NCI-H2196 (cell line): ENCODE measurements around the gene FBXO34.
A peak's percentile ranks its signal among the peaks of the same experiment; 100 is the strongest.
"Not testable (repeated sequence)": the region's sequence is repeated elsewhere in the genome, so short reads cannot be mapped to it uniquely, and the experiment has no call there.

ENCODE experiments used
- DNase-seq: peaks from one replicate; lab custom pipeline; 2025; ENCODE audit not compliant: unreplicated experiment; lab: John Stamatoyannopoulos, UW

FBXO34 gene

DNA sequence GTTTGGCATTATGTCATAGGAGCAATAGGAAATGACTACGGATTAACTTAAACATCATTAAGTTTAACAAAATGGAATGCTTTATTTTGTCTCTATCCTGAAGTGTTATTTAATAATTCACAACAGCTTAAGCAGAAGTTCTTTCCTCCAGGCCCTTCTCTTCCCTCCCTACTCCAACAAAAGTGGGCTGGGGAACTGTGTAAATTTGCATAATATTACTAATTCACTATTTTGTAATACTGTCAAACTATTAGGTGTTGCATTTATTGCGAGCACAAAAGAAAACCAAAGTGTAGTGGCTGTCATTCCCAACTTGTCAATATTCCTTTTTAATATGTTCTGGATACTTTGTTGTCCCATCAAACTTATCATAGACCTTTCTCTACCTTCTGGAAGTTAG is 70.6 kb downstream of the FBXO34 start:
- no peak for DNase-seq

DNA sequence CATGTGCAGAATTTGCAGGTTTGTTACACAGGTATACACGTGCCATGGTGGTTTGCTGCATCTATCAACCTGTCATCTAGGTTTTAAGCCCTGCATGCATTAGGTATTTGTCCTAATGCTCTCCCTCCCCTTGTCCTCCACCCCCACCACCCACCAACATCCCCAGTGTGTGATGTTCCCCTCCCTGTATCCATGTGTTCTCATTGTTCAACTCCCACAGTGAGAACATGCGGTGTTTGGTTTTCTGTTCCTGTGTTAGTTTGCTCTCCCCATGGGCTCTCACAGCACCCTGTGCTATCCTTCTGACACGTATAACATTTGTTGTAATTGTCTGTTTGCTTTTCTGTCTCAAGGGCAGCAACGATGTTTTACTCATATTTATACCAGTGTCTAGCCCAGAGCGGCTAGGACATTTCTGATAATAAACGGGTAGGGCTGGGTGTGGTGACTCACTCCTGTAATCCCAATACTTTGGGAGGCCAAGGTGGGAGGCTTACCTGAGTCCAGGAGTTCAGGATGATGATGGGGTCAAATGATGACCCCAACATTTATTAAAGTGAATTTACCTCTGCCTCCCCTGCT is 73.5 kb downstream of the FBXO34 start:
- not testable (repeated sequence) for DNase-seq

DNA sequence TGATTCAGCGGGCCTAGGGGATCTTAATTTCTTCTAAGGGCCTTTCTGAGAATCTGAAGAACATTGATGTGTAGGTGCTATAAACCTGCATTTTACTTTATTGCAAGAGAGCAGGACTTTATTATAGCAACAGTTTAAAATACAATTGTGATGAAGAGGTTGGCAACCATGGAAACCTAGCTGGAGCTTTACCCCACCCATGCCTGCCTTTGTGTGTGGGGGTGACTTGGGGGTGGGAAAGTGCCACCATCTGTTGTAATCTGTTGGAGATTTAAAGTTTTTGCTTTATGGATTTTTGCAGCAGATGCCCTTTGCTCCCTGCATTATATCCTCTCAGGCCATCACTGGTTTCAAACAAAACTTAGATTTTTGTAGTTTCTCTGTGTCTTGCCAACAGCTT is 75.8 kb downstream of the FBXO34 start:
- DNase-seq, result no peak

DNA sequence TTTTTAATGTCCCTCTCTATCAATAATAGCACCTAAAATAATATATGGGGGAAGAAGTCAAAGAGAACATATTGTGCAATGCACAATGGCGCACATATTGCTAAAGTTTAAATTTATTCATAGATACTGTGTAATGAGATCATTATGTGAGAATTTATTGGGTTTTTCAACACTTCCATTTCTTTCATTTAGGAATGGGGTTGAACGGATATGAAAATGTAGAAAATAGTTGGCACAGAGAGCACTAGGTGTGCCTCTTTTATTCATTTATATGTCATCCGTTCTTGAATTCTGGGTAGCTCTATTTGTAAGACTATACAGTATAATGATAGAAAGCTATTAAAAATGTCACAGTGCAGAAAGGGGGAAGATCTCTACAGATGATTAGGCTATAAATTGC is 76.5 kb downstream of the FBXO34 start:
- no peak for DNase-seq

DNA sequence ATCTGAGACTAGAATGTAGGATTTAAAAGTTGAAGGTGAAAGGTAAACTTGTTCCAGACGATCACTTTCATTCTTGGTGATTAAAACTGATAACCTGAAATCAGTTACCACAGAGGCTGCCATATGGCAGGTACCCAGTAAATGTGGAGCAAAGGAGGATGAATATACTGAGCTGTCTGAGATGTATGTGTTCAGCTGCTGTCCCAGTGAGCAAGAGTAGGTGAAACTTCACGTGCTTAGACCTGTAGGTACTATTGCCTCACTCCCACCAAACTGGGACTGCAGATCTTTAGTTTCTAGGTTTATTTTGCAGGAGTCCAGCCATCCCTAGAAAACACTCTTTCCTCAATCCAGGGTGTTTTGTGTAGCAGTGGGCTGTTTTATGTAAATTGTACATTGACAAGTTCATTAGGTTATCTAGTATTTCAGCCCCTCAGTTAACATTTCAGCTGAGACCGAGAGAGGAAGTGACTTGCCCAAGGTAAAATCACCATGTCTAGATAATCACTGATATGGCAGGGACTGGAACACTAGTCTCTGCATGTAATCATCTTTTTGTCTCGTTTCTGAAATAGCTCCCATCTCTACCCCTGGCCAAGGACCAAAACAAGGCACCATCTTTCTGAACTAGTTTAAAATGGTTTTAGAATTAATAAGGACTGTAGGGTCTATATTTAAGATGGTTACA is 77.7 kb downstream of the FBXO34 start:
- DNase-seq, result no peak

DNA sequence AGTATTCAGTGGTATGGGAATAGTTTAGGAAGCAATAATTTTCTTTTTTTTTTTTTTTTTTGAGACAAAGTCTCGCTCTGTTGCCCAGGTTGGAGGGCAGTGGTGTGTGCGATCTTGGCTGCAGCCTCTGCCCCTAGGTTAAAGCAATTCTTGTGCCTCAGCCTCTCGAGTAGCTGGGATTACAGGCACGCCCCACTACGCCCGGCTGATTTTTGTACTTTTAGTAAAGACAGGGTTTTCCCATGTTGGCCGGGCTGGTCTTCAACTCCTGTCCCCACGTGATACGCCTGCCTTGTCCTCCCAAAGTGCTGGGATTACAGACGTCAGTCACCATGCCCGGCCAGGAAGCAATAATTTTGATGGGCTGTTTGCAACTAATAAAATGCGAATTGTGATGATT is 78.3 kb downstream of the FBXO34 start:
- DNase-seq, result no peak

DNA sequence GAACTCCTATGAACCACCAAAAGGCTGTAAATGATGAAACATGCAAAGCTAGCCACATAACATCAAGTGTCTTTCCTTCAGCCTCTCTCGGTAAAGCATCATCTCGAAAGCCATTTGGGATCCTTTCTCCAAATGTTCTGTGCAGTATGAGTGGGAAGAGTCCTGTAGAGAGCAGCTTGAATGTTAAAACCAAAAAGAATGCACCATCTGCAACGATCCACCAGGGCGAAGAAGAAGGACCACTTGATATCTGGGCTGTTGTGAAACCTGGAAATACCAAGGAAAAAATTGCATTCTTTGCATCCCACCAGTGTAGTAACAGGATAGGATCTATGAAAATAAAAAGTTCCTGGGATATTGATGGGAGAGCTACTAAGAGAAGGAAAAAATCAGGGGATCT is 79.2 kb downstream of the FBXO34 start:
- no peak for DNase-seq

DNA sequence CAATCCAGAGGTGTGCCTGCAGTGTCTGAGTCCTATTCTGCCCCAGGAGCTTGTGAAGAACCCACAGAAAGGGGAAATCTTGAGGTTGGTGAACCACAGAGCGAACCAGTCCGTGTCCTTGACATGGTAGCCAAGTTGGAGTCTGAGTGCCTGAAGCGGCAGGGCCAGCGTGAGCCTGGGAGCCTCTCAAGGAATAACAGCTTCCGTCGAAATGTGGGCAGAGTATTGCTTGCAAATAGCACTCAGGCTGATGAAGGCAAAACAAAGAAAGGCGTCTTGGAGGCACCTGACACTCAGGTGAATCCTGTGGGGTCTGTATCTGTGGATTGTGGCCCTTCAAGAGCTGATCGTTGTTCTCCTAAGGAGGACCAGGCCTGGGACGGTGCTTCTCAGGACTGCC is 79.9 kb downstream of the FBXO34 start:
- DNase-seq, result no peak

DNA sequence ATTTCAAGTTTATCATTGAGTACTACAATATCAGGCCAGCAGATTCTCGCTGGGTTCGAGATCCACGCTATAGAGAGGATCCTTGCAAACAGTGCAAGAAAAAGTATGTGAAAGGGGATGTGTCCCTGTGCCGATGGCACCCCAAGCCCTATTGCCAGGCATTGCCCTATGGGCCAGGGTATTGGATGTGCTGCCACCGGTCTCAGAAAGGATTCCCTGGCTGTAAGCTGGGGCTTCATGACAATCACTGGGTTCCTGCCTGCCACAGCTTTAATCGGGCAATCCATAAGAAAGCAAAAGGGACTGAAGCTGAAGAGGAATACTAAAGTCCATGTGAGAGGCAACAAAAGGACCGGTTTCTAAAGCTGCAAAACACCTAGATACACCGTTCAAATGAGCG is 81.0 kb downstream of the FBXO34 start:
- DNase-seq, result no peak

DNA sequence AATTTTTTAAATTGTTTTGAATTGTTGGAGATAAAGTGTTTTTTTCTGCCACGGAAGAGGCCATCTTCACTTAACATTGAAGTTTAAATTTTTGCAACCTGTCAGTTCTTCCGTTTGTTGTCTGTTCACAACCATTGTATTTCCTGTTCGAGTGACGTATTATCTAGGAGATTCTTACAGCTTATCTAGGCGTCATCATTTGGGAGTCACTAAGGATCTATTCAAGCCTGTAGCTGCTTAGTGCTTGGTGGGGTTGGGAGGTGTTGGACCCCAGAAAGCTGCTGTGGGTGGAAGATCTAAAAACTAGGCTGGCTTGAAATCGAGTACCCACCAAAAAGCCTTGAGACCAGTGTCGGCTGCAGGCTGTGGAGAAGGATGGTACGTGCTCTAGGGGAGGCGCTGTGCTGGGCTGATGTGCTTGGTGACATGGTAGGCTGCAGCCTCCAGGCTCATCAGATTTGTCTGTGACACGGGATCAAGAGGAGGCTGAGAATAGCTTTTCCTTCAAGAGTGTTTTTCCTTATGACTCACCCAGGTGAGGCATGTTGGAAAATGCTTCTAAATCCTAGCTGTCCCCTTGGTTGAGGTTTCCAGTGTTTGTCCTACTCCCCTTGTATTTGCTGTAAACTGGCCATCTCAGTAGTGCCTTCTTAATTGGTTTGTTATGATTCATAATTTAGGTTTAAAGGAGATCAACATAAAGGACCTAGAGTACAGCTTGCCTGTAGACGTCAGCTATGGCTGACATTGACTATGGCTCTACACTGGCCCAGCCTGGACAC is 82.7 kb downstream of the FBXO34 start:
- no peak for DNase-seq

DNA sequence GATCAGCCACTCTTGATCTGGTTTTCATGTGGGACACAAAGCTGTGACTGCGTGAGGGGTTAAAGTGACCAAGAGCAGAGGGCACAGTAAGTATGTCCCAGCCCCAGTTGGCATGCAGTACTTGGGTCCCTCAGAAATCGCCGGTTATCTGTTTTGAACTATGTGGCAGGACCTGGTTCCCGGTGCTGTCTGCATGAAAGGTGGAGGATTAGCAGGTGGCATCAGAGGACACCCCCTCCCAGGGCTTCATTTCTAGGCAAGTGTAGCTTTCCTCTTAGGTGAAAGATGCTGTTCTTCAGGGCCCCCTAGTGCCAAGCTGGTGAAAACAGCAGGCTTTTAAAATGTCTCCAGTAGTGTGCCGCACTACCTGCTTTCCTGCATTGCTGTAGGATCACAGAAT is 83.3 kb downstream of the FBXO34 start:
- peak; percentile 76 for DNase-seq

DNA sequence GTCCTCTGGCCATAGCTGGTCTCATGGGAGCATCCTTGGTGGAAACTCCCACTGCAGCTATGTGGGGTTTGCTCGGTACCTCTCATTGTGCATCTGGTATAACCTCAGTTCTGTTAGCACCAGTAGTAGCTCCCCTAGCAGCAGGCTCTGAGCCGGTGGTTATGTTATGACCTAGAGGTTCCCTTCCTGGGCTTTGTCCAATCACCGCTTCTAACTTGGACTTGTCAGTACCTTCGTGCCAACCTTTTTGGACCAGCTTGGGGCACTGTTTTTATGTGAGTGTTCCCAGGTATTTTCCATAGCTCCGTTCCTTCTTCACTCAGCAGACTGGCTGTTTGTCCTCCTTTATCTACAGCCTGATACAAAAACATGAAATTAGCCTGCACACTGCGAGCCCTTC is 84.7 kb downstream of the FBXO34 start:
- no peak for DNase-seq

DNA sequence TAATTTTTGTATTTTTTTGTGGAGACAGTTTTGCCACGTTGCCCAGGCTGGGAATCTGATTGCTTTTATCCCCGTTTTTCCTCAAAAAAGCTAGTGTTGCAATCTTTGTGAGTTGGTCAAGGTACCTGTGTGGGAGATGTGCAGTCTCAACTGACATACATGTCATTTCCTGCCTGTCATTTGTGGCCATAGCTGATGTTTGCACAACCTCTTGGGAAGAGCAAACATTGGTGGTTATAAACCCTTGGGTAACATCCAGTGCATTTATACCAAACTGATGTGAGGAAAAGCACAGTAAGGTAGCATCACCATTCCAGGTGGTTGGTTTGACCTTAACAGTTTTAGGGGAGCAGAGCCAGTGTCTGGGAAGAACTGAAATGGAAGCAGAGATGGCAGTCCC is 85.7 kb downstream of the FBXO34 start:
- DNase-seq, result peak; percentile 38

DNA sequence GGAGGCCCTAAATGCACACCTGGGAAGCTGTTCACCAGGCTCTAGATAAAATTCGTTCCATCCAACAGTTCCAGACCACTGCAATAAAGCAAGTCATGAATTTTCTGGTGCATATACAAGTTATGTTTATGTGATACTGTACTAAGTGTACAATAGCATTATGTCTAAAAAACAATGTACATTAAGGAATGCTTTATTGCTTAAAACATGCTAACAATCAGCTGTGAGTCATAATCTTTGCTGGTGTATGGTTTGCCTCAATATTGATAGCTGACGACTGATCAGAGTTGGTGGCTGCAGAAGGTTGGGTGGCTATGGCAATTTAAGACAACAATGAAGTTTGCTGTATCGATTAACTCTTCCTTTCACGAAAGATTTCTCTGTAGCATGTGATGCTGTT is 88.1 kb downstream of the FBXO34 start:
- no peak for DNase-seq

DNA sequence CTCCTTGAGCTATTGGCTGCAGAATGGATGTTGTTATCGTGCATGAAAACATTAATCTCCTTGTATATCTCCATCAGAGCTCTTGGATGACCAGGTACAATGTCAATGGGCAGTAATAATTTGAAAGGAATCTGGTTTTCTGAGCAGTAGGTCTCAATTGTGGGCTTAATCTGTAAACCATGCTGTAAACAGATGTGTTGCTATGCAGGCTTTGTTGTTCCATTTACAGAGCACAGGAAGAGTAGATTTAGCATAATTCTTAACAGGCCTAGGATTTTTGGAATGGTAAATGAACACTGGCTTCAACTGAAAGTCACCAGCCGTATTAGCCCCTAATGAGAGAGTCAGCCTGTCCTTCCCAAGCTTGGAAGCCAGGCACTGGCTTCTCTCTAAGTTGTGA is 90.0 kb downstream of the FBXO34 start:
- DNase-seq, result no peak

DNA sequence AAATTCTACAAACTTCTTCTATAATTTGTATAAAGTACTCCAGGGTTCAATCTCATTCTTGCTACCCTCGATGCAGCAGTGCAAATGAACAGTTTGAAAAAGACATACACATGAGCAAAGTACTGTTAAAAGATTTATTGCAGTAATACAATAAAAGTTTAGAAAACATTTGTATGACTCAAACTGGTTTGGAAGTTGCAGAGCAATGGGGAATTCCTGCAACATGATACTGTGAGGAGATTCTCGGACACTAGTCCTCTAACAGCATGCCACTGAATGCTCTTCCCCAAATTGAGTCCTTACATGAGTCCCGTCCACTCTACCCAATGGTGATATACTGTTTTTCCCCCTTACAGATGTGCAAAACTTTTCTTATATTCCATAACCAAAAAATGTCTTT is 95.0 kb downstream of the FBXO34 start:
- no peak for DNase-seq

DNA sequence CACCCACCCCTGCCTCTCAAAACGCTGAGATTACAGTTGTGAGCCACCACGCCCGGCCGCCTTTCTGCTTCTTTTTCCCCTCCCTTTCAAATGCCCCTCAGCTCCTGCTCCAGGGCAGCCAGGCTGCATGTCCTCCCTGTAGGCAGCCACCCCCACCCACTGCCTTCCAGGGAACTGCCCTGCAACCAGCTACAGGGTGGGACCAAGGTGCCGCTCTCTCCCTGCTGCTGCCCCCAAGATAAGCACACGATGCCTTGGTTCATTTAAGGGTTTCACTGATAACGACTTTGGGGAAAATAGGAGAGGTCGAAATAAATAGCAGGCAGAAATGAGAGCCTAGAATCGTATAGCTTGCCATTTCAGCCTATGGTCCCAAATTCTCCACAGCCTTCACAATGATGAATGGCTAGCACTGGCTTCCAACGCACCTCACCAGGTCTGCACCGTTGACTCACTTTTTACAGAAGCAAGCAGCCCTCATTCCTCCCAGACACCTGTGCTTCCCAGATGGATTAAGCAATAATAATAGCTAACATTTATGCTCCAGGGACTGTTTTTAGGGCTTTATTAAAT is 99.7 kb downstream of the FBXO34 start:
- DNase-seq, result no peak

DNA sequence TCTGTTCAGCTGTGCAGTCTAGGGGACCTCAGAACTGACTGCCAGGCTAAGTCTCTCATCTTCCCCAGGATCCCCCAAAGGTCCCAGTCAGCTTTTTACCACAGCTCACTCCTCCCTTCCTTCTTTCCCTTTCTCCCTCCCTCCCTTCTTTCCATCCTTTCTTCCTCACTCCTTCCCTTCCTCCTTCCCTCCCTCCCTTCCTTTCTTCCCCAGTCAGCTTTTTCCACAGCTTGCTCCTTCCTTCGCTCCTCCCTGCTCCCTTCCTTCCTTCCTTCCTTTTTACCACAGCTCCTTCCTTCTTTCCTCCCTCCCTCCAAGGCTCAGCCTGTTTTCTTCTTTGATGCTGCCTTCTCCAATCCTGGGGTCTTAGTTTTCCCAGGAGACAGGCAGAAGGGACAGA is 101.2 kb downstream of the FBXO34 start:
- no peak for DNase-seq

DNA sequence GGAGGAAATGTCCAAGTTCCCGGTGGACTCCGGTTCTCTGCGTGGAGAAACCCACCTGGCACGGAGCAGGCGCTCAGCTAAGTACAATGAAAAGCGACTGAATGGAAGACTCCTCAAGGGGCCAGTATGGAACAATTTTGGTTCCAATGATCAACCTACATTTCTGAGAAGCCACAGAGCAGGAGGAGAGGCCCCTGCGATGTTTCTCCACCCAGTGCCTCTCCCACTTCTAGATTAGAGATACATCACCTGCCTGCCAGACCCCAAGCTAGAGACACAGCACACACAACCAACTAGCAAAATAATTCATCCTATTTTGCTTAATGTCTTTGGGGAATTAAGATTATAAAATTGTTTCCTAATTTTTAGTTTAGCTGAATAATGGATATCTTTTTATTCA is 101.6 kb downstream of the FBXO34 start:
- no peak for DNase-seq

DNA sequence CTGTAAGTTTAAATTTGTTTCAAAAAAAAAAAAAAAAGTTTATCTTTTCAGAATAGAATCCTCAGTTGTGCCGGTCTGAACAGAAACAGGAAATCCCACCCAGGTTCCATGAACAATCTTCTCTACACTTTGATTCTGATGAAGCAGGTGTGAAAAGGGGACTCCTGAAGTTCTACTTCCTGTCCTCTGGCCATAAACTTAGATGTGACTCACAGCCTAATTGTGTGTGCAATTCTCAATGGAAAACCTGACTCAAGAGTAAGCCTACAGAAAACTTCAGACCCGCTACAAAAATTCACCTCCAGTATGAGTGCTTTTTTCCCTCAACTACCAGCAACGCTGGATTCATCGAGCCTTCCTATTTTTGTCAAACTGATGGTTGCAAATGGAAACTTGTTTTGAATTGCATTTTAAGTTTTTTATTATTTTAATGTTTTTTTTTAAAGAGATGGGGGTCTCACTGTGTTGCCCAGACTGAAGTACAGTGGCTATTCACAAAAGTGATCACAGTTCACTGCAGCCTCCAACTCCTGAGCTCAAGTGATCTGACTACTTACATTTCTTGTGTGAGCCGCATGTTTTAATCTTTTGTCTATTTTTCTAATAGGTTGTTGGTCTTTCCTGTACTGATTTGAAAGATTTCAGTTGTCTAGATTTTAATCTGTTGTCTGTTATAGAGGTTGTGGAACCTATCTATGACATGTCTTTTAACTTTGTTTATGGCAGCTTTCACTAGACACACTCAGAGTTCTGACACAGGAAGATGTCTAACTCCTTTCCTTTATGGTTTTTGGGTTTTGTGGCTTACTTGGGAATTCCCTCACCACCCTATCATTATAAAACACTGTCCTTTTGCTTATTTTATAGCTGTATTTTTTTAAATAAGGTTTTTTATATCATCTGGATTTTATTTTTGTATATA is 102.8 kb downstream of the FBXO34 start:
- no peak for DNase-seq

DNA sequence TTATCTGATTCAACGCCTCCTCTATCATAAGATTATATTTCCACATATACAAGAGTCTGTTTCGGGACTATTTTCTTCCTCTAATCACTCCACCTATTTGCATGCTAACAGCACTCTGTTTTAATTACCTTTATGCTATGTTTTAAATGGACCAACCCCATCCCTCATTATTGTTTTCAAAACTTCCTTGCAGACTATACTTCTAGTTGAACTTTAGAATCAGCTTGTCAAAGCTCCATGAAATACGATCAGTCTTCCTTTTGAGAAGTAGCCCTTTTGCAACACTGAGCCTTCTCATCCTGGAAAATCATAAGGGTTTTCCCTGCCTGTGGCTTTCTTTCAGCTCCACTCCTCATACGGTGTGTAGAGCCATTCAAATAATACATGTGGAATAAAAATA is 103.5 kb downstream of the FBXO34 start:
- no peak for DNase-seq
